Hematopoietic multipotent progenitor cell (in vitro differentiated cells): Measurements from ENCODE around the gene CLSTN2. TPM values are rescaled to one million over a fixed set of nuclear protein-coding genes. Genes with fewer than 3 reads are reported as not detected.

Experiments used
- DNase-seq, 3 donors: peaks; one replicate each; pipeline ENCODE4 v3.0.0-alpha.2; 2011 to 2015; ENCODE audit warnings: low read depth in 2 of 3, low spot score in 2 of 3
- total RNA-seq: library from RNA; depleted of rRNA; stranded (reverse); fragments of >200 nt; gene quantifications from one replicate; pipeline ENCODE4 v1.2.3, GENCODE V29; 2012

The CLSTN2 gene
- total RNA-seq, 1 donor: under 0.01 TPM

- DNase-seq: no peak
Observed at GRCh38 chr3:140050396-140050795, 115.4 kb downstream of the CLSTN2 start.

GRCh38 chr3:140051019-140051957, 116.3 kb downstream of the CLSTN2 start:
- peak in 1 of 3 donors; percentile 8 for DNase-seq

DNA sequence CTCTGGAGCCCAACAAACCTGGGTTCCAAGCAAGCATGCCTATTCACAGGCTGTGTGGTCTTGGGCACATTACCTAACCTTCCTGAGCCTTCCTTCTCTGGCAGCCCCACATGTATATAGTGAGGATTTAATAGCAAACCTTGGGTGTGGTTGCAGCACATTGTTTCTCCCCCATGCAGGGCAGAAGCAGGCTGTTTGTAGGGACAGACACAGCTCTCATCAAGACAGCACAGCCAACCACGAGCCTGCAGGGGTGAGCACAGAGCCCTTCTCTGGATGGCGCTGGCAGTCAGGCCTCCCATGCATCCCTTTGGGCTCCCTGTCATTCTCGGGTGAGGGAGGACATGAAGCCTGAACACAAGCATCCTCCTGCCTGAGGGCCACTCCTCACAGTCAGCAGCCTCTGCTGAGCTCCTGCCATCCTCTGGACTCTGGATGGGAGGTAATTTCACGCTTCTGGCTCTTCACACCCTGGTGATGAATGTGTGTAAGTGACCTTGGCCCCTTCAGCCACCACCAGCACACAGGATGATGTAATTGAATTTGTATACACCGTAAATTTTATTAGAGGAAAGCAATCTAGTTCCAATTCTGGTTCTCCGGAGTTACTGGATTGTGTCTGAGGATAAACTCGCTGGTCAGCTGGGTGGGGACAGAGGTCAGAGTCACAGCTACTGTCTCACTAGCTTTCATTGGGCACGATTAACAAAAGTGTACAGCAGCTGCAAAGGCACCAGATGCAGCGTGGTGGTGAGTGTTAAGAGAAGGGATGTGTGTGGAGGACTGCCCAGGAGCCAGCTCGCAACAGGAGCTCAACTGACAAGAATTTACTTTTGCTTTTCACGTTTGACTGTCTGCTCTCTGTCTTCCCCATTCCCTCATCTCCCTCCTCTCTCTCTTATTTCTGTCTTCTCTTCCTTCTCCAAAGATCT, 118.1 kb downstream of the CLSTN2 start:
- no peak for DNase-seq

DNA sequence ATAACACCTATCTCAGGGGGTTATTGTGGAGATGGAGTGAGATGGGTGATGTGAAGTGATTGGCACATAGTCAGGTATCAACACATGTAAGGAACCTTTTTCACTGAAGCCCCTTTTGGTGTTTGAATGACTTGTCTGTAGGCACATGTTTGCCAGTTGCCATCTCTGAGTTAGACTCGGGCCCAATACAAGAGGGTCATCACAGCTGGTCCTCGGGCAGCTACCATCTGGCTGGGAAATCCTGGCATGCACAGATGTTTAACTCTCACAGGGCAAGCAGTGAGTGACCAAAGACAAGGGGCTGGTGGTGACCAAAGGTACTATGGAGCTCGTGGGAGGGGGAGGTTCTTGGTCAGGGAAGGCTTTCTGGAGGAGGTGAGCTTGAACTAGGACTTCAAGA, 118.8 kb downstream of the CLSTN2 start:
- no peak for DNase-seq

GRCh38 chr3:140055092-140055791, 120.3 kb downstream of the CLSTN2 start:
- DNase-seq: no peak

DNA sequence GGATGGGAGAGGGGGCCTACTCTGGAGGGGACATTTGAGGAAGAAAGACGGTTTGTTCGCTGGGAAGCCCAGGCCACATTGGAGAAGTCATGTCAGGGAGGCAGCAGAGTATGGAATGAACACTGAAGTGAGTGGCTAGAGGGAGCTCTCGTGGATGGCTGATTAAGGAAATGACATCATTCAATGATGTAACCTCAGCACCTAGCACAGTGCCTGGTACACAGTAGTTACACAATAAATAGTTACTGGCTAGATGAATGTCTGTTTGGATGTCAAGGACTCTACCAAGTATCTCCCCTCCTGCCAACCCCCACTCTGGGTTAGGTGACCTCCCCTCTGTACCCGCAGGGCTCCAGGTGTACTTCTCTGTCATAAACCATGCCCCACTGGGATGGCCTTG, 121.1 kb downstream of the CLSTN2 start:
- DNase-seq: no peak

DNA sequence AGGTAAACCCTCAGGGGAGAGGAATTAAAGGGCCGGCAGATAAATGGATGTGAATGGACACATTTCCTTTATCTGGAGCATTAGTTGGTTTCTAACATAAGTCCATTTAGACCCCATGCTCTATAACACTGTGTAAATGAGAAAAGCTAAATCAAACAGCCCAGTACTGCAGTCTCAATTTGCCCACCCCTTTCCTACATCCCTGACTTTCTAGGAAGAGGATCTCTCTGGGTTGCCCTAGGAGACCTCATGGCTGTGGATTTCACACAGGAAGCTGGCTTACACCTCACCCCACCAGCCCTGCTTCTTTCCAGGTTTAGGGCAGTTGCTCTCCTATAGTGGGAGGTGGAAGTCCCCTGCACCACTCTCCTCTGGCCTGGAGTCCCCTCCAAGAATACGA, 126.2 kb downstream of the CLSTN2 start:
- DNase-seq: no peak

DNA sequence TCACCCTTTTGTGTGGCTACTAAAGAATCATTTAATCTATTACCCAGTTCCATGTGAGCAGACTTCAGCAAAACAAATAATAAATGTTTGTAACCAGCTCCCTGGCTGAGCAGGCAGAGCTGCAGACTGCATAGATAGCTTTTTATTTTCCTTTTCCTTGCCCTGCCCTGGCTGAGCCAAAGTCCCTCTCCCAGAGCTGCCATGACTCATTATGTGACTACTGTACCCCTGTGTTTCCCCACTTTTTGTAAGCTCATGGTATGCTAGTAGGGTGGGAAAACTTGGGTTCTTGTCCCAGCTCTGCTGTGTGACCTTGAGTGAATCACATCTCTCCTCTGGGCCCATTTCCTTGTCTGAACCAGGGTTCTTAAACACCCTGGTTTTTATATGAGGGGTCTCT, 127.5 kb downstream of the CLSTN2 start:
- no peak for DNase-seq

DNA sequence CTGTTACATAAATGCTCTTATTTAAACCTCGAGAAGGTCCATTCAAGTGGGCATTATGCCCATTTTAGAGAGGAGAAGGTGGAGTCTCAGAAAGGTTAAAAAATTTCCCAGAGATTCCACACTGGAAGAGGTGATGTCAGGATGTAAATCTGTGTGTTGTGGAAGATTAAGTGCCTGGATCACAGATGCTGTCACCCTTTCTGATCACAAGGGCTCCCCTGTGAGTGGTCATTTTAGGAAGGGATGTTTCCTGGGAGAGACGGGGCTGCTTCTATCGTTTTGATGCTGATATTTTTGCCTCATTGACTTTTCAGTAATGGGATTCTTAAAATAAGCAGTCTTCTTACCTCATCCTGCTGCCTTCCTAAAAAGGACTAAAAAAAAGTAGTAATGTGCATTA, 132.5 kb downstream of the CLSTN2 start:
- no peak for DNase-seq

- no peak for DNase-seq
Observed at GRCh38 chr3:140068494-140069017, 133.6 kb downstream of the CLSTN2 start.

DNA sequence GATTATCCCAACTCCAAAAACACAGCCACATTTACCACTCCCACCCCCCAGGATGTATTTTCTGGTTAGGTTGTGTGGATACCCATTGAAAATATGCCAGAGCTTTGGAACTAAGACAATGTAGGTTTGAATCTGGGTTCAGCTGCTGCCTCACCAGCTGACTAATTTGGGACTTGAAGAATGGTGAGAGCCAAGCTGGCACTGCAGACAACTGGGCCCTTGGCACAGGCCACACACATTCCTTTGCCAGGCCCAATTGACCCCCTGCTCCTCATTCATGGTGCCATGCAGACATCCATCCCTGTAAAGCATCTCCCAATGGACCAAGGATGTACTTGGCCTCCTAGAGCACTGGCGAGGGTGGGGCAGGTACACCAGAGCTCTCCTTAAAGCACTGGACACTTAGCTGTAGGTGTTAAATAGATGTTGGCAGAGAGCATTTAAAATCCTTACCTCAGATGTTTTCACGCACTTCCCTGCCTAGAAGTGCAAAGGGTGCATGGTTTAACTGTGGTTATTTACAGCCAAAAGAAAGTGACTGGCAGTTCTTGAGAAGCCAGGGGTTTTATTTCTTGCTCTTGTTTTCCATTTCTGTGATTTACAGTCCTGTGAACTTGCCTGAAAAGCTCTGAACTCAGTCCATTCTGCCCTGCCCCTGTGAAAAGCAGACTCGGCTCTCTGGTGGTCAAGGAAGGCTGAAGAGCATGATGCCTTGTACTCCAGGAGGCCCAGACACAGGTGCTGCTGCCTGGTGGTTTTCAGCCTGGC, 138.5 kb downstream of the CLSTN2 start:
- no peak for DNase-seq

DNA sequence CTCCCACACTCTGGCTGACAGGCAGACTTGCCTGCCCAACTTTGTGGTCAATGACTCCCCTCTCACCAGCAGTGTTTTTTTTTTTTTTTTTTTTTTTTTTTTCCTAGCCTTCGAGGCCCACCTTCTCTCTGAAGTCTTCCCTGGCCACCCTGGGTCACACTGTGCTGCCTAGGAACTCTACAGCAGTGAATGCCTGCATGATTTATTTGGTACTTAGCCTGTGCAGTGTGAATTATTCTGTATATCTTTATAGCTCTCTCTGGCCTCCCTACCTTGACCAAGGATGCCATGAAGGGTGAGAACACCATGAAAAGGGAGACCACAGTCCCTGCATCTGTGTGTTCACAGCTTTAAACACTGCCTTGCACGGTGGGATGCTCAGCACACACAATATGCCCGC, 141.6 kb downstream of the CLSTN2 start:
- DNase-seq: no peak

GRCh38 chr3:140077406-140077805, 142.4 kb downstream of the CLSTN2 start:
- no peak for DNase-seq

DNA sequence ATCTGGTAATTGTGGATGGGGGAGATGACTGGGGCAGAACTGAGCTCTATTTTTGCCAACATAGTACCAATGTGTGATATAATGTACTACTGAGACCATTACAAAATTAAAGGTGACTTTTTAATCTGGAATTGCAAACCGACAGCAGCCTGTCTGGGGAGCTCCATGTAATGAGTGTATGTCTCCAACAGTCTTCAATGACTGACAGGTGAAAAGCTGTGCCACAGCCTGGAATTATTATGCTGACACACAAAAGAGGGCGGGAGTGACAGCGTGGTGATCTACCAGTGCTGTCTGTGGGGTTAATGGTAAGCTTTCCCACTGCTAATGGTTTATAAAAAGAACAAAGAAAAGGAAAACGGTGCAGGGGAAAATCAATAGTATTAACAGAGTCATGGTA, 143.4 kb downstream of the CLSTN2 start:
- DNase-seq: no peak

DNA sequence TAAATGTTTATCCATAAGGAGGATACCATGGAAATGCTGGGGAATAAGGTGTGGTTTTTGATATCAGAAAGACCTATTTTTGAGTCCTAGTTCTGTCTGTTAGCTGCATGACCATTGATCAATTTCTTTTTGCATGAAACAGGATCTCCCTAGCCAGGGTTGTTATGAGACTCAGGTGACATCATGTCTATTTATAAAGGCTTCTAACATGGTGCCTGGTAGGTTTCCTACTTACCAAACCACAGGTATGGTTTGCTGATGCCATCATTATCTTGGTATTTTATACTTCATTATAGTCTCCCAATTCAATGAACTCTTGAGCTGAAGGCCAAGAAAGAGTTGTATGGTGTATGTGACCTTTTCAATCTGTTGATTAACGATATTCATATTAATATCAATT, 144.0 kb downstream of the CLSTN2 start:
- DNase-seq: no peak

DNA sequence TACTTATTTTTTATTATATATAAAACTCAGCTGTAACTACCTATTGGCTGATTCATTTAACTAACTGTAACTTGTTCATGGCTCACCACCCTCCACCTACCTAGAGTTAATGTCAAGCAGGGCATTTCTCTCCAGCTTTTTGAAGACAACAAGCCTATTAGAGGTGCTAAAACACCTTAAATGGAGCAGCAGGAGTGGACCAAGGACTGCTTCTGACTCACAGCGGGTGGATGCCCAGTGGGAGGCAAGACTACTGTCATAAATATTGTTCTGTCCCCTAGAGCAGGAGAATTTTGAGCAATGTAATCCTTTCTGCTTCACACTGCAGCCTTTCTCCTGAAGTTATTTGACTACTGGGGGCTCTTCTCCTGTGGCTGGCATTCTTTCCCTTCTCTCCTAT, 146.9 kb downstream of the CLSTN2 start:
- no peak for DNase-seq

DNA sequence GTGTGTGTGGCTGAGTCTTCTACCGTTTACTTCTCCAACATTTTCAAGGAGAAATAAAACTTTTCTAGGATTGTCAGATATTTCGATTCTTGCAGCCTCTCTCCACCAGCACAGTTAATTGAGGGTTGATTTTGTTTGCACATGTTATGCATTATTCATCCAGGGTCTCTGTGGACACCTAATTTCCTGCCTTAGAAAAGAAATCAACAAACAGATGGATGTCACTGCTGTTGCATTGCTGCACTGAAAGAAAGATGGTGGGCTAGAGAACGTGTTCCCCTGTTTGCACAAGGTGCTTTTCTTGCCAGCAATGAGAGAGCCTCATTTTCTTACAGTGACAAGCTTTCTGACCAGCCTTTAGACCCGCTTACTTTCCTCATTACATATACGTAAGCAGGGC, 150.0 kb downstream of the CLSTN2 start:
- DNase-seq: no peak

DNA sequence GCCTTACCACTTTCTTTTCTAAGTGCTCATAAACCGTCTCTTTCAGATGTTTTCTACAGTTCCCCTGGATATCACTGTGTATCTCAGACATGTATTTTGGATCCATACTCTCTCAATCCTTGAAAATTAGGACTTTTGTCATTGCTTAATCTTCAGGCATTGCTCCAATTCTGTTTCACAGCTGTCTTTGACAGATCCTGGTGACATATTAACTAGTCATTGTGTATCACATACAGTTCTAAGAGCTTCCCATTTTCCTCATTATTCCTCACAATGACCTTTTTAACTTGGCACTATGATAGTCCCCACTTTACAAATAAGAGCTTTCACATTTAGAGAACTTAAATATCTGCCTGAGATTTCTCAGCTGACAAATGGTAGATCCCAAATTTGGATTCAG, 151.7 kb downstream of the CLSTN2 start:
- DNase-seq: no peak

DNA sequence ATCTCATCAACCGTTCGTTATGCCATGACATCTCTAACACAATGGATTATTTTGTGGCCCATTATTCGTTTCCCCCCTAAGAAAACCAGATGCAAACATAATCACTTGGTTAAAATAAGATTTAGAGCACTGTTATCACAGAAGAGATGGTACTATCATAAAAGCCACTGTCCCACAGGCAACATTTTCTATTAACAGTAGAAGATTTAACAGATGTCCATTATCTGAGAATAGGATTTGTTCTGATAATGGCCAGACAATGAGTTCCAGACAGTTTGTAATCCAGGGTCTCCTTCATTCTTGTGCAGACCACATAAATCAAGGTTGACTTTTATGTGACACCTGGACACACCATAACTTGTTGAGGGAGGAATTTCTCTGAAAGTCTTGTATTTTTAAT, 153.1 kb downstream of the CLSTN2 start:
- DNase-seq: no peak

DNA sequence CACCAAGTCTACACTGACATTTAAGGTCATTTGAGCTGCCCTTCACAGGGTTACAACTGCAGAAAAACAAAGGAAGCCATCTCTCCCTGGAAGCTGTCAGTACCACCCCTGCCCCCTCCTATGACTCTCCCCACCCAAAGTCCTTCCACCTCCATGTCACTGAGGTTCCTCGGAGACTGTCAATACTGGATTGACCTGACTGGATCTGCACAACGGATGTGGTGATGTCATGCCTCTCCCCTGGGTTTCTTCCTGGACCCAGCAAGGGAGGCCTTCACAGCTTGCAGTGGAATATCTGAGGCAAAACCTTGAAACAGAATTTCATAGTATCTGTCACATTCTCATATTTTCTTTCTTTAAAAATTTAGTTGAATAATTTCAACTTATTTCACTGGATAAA, 153.5 kb downstream of the CLSTN2 start:
- no peak for DNase-seq
